SH-SY5Y (cell line): ENCODE data around the gene RADX.

Experiments
- GATA2 ChIP-seq: IDR thresholded peaks from 2 replicates; pipeline ENCODE4 v1.6.1; 2011; ENCODE audit warnings: mild to moderate bottlenecking, low read depth, low read length
- GATA3 ChIP-seq: IDR thresholded peaks from 2 replicates; pipeline ENCODE4 v1.6.1; 2011; ENCODE audit warnings: low read depth, mild to moderate bottlenecking, low read length, moderate library complexity

Gene RADX

GRCh38 chrX:106649523-106650428, 38.0 kb downstream of the RADX start:
- TF ChIP-seq GATA3 (no peak), GATA2 (no peak)

GRCh38 chrX:106670631-106671030, 58.9 kb downstream of the RADX start:
- TF ChIP-seq GATA2 = no peak
- no peak for TF ChIP-seq GATA3

- no peak for TF ChIP-seq GATA2
- no peak for TF ChIP-seq GATA3
These were observed 60.7 kb downstream of the RADX start for GRCh38 chrX:106672527-106672926.

- TF ChIP-seq GATA2 (no peak), GATA3 (no peak)
These were observed 68.9 kb downstream of the RADX start for GRCh38 chrX:106680716-106681115.

- no peak for TF ChIP-seq GATA3
- TF ChIP-seq GATA2 = no peak
These were observed 72.4 kb downstream of the RADX start for GRCh38 chrX:106684207-106684606.

GRCh38 chrX:106692425-106693065, 80.8 kb downstream of the RADX start:
- no peak for TF ChIP-seq GATA3
- no peak for TF ChIP-seq GATA2

DNA sequence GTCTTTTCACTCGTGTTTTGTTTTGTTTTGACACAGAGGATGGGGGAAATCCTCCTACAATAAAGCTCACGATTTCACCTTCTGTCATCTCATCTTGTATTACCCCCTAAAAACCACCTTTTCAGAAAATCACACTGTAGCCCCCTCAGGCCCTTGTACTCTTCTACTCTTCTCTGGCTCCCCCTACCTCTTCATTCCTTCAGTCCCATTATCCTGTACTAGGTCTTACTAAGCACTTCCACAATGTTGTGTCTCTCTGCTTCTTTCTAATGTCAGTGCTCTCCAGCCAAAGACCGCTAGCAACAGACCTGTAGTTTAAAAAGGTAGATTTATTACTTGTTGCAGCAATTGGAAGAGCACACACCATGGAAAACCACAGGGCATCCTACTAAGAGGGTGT, 84.7 kb downstream of the RADX start:
- TF ChIP-seq GATA2 = no peak
- no peak for TF ChIP-seq GATA3

- TF ChIP-seq GATA3 (no peak), GATA2 (no peak)
These were observed 86.9 kb downstream of the RADX start for GRCh38 chrX:106698693-106699092.

DNA sequence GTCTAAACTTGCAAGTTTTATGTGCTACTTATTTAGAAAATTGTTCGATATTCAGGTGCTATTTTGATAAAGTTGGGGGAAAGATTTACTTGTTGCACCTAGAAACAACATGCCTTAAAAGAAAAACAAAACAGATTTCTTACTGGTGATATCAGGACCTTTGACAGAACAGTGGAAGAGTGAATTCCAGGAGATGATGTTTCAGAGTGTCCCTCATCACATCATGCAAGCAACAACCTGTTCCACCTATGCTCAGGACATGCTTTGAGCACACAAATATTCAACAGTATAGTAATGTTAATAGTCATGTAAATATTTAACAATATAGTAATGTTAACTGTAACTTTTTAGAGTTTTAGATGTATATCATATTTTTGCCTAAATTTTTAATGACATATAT, 90.9 kb downstream of the RADX start:
- no peak for TF ChIP-seq GATA2
- no peak for TF ChIP-seq GATA3

DNA sequence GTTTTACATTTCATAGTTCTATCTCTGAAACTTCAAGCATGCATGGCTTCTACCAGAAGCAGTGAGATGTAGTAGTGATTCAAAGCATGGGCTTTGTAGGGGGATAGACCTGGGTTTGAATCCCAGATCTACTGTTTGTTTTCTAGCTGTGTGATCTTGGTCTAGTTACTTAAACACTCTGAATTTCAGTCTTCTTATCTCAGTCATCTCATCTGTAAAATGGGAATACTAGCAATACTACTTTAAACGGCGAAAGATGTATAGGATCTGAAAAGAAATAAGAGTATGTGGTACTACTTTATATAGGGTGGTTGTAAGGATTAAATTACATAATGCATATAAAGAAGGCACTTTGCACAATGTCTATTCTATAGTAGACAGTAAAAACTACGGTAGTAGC, 94.7 kb downstream of the RADX start:
- TF ChIP-seq GATA2 = no peak
- no peak for TF ChIP-seq GATA3

GRCh38 chrX:106707771-106708454, 96.1 kb downstream of the RADX start:
- no peak for TF ChIP-seq GATA2
- TF ChIP-seq GATA3 = no peak

GRCh38 chrX:106710771-106711170, 99.0 kb downstream of the RADX start:
- TF ChIP-seq GATA2 = no peak

DNA sequence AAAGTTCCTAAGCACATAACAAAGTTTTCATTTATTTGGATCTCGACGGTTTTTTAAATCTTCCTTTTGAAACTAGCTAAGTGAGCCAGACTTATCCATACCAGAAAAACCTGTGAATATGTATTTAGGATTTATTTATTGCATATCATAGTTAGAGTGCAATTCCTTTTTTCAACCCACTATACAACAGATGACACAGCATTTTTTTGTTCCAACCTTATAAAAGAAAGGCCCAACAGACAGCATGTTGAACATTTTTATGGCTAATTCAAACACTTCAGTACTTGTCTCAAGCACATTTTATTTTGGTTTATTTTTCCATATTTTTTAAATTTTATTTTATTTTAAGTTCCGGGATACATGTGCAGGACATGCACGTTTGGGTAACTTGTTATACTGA, 99.6 kb downstream of the RADX start:
- no peak for TF ChIP-seq GATA3
- TF ChIP-seq GATA2 = no peak

DNA sequence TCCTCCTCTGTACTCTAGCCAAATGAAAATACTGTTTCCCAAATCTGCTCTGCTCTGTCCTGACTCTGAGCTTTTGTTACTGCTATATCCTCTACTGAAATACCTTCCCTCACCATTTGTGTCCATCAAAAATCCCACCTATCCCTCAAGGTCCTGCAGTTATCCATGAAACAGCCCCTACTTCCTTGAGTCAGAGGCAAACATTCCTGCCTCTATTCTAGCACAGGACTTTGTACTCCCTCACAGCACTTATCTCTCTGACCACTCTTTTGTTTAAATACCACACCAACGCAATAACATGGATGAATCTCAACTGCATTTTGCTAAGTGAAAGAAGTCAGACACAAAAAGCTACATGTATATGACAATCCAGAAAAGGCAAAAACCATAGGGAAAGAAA, 104.2 kb downstream of the RADX start:
- TF ChIP-seq GATA3 (no peak), GATA2 (no peak)

DNA sequence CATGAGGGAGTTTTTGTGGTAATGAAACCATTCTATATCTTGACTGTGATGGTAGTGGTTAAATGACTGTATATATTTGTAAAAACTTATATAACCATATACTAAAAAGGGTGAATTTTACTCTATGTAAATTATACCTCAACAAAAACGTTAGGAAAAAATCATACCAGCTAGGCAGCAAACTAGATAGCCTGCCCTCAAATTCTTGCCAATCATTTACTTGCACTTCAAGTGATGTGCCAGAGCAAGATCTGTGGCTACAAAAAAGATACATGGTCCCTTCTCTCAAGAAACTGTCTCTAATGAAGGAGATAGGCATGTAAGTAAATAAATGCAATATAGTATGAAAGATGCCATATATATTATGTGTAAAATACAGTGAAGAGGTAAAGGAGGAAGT, 104.7 kb downstream of the RADX start:
- no peak for TF ChIP-seq GATA3
- TF ChIP-seq GATA2 = no peak

- TF ChIP-seq GATA2 (no peak), GATA3 (no peak)
These were observed 106.9 kb downstream of the RADX start for GRCh38 chrX:106718709-106719108.
